H1 (cell line): ENCODE measurements around the gene ARHGAP42.

Source experiments
- EGR1 ChIP-seq: IDR thresholded peaks from 2 replicates; pipeline ENCODE4 v1.6.1; 2011; ENCODE audit warnings: low read depth, low read length, borderline replicate concordance
- JUN ChIP-seq: IDR thresholded peaks from 2 replicates; pipeline ENCODE4 v1.6.1; 2011; ENCODE audit warnings: low read depth, mild to moderate bottlenecking, improper control_type of control experiment, low read length
- TAF1 ChIP-seq: IDR thresholded peaks from 2 replicates; pipeline ENCODE4 v1.6.1; 2011; ENCODE audit warnings: mild to moderate bottlenecking, low read depth, low read length
- TF ChIP-seq, protein P1 (sequence below), 3 experiments: IDR thresholded peaks; 1 replicate in 2 of 3; 2 replicates in 1 of 3; pipeline versions ENCODE4 v1.5.1 to v1.6.1; 2011; ENCODE audit warnings: low read length in 3 of 3, mild to moderate bottlenecking in 3 of 3, inconsistent platforms in 2 of 3, low read depth in 1 of 3, moderate library complexity in 1 of 3; ENCODE audit not compliant: insufficient read depth in 1 of 3; ENCODE audit errors: control extremely low read depth in 1 of 3

DNA sequence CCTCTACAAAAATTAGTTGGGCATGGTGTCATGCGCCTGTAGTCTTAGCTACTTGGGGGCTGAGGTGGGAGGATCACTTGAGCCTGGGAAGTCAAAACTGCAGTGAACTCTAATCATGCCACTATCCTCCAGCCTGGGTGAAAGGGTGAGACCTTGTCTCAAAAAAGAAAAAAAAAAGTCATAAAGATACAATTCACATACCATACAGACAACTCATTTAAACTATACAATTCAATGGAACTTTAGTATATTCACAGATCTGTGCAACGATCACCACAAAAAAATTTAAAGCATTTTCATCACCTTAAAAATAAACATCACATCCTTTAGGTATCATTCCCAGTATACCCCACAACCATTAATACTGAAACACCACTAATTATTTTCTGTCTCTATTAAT, 241.3 kb downstream of the ARHGAP42 start:
- TF ChIP-seq EGR1 (no peak), JUN (no peak), TAF1 (no peak)
- TF ChIP-seq, protein P1, sequence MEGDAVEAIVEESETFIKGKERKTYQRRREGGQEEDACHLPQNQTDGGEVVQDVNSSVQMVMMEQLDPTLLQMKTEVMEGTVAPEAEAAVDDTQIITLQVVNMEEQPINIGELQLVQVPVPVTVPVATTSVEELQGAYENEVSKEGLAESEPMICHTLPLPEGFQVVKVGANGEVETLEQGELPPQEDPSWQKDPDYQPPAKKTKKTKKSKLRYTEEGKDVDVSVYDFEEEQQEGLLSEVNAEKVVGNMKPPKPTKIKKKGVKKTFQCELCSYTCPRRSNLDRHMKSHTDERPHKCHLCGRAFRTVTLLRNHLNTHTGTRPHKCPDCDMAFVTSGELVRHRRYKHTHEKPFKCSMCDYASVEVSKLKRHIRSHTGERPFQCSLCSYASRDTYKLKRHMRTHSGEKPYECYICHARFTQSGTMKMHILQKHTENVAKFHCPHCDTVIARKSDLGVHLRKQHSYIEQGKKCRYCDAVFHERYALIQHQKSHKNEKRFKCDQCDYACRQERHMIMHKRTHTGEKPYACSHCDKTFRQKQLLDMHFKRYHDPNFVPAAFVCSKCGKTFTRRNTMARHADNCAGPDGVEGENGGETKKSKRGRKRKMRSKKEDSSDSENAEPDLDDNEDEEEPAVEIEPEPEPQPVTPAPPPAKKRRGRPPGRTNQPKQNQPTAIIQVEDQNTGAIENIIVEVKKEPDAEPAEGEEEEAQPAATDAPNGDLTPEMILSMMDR (IDR thresholded peaks at IDR 0.05; ENCODE audit: control extremely low read depth in 1 of 3, insufficient read depth in 1 of 3, low read depth in 1 of 3, low read length in 3 of 3) = no peak
